Large intestine (tissue), 3 donors: ENCODE results near the gene NT5DC3. TPM values are rescaled to one million over a fixed set of nuclear protein-coding genes. Genes with fewer than 3 reads are reported as not detected.

Experiments
- DNase-seq, 2 donors: peaks; one replicate each; pipeline versions ENCODE4 v3.0.0 to v3.0.0-alpha.2; 2013
- H3K27ac ChIP-seq: one replicate; pipeline ENCODE4 v1.5.1; 2013; ENCODE audit warnings: low read length
- H3K27me3 ChIP-seq: 2 replicates; pipeline ENCODE4 v1.6.1; 2013; ENCODE audit warnings: low read length; ENCODE audit not compliant: control insufficient read depth, insufficient read depth
- H3K36me3 ChIP-seq: 2 replicates; pipeline ENCODE4 v1.6.1; 2013; ENCODE audit warnings: low read length; ENCODE audit not compliant: control insufficient read depth, insufficient read depth
- H3K4me1 ChIP-seq: one replicate; pipeline ENCODE4 v1.6.1; 2013; ENCODE audit warnings: low read length; ENCODE audit not compliant: control insufficient read depth, insufficient read depth
- H3K4me3 ChIP-seq: one replicate; pipeline ENCODE4 v1.5.1; 2013; ENCODE audit warnings: low read length
- H3K9me3 ChIP-seq: one replicate; pipeline ENCODE4 v1.6.1; 2013; ENCODE audit warnings: mild to moderate bottlenecking, low read depth, low read length, moderate library complexity; ENCODE audit not compliant: control insufficient read depth
- WGBS: methylation state at CpG from one replicate; pipeline ENCODE4 v1.1.5; 2013; ENCODE audit warnings: low lambda C conversion rate; ENCODE audit not compliant: insufficient coverage; 5-methylcytosine and 5-hydroxymethylcytosine counted together
- polyA plus RNA-seq: library from polyadenylated mRNA; unstranded; fragments of 120-200 nt; gene quantifications from one replicate; pipeline ENCODE4 v1.2.1, GENCODE V29; 2013

Gene NT5DC3
- polyA plus RNA-seq, 1 donor = 6.6 TPM

- no peak overlapping the region for H3K27ac ChIP-seq
- H3K4me1 ChIP-seq = peaks cover 6% of the 10 kb centered on the region
- no peaks in the 10 kb centered on the region for H3K27me3 ChIP-seq
- no peaks in the 10 kb centered on the region for H3K9me3 ChIP-seq
- no peak overlapping the region for H3K4me3 ChIP-seq
- no peaks in the 10 kb centered on the region for H3K36me3 ChIP-seq
- 83% methylated on average over 1 of the region's 6 CpGs for WGBS
- no peak for DNase-seq
Observed at GRCh38 chr12:103833095-103833775, 7.8 kb downstream of the NT5DC3 start.

GRCh38 chr12:103832048-103832997 is 8.7 kb downstream of the NT5DC3 start:
- Histone ChIP-seq H3K4me1 (peaks cover 6% of the 10 kb centered on the region), H3K4me3 (no peak overlapping the region), H3K36me3 (no peaks in the 10 kb centered on the region), H3K27me3 (no peaks in the 10 kb centered on the region), H3K9me3 (no peaks in the 10 kb centered on the region), H3K27ac (no peak overlapping the region)
- 43% methylated on average over 4 of the region's 11 CpGs for WGBS
- DNase-seq = no peak

GRCh38 chr12:103830730-103831320 is 10.2 kb downstream of the NT5DC3 start:
- DNase-seq = no peak
- peaks cover 6% of the 10 kb centered on the region for H3K4me1 ChIP-seq
- WGBS = no CpG with 5 or more reads among the region's 2 CpGs
- no peak overlapping the region for H3K4me3 ChIP-seq
- no peaks in the 10 kb centered on the region for H3K27me3 ChIP-seq
- H3K9me3 ChIP-seq = no peaks in the 10 kb centered on the region
- no peak overlapping the region for H3K27ac ChIP-seq
- no peaks in the 10 kb centered on the region for H3K36me3 ChIP-seq

DNA sequence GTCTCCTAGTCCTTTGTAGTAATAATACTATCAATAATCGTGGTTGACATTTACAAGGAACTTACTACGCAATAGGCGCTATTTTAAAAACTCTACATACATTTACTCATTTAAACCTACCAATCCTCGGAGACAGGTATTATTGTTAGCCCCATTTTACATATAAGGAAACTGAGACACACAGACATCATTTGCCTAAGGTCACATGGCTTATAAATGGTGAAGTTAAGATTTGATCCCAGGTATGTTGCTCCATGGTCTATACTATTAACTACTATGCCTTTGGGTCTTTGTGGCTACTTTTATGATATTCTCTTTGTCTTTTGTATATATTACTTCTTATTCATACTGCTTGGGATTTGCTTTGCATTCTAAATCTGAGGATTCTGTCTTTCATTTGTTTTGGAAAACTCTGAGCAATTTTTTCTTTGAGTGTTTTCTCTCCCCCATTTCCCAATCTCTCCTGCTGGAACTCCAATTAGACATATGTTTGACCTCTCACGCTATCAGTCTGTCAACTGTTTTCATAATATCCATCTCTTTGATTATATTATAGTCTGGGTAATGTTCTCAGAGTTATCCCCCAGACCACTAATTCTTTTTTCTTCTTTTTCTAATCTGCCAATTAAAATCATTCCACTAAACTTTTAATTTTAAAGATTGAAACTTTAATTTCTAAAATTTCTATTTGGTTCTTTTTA is 10.9 kb downstream of the NT5DC3 start:
- H3K27ac ChIP-seq = no peak overlapping the region
- DNase-seq = no peak
- H3K27me3 ChIP-seq = no peaks in the 10 kb centered on the region
- 100% methylated on average over 1 of the region's 5 CpGs for WGBS
- H3K4me3 ChIP-seq = no peak overlapping the region
- H3K36me3 ChIP-seq = no peaks in the 10 kb centered on the region
- peaks cover 6% of the 10 kb centered on the region for H3K4me1 ChIP-seq
- no peaks in the 10 kb centered on the region for H3K9me3 ChIP-seq

DNA sequence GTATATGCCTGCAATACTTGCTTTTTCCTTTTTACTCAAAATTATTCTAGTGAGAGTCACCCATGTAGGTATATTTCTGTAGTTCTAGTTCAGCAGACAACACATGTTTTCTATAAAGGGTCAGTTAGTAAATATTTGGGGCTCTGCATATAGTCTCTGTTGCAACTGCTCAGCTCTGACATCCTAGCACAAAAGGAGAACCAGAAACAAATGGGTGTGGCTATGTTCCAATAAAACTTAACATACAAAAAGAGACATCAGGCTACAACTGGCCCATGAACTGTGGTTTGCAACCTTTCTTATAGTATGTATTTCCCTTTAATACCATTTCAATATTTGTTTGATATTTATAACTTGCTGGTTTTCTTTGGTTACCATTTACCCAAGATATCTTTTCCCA is 11.9 kb downstream of the NT5DC3 start:
- no peak overlapping the region for H3K27ac ChIP-seq
- no peaks in the 10 kb centered on the region for H3K4me1 ChIP-seq
- no peak overlapping the region for H3K4me3 ChIP-seq
- no peak for DNase-seq
- no peaks in the 10 kb centered on the region for H3K9me3 ChIP-seq
- no peaks in the 10 kb centered on the region for H3K36me3 ChIP-seq
- H3K27me3 ChIP-seq = no peaks in the 10 kb centered on the region

GRCh38 chr12:103827911-103828391 is 13.1 kb downstream of the NT5DC3 start:
- DNase-seq = no peak
- Histone ChIP-seq H3K4me1 (no peaks in the 10 kb centered on the region), H3K36me3 (no peaks in the 10 kb centered on the region), H3K4me3 (no peak overlapping the region), H3K27ac (no peak overlapping the region), H3K9me3 (no peaks in the 10 kb centered on the region), H3K27me3 (no peaks in the 10 kb centered on the region)
- 80% methylated on average over 1 of the region's 2 CpGs for WGBS

DNA sequence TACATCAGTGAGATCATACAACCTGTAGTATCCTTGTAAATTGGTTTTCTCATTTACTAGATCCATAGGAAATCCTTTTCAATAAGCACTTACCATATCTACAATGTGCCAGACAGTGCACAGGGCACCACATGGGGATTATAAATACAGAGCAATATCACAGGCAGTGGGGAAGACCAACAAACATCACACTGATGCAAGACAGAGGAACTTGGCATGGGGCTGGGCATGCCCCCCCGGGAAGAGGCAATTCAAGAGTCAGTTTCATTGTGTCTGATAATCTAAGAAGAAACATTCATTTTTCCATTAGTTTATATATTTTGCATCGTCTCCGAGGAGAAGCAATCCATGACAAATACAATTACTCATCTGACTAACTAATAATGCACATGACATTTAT is 16.2 kb downstream of the NT5DC3 start:
- H3K36me3 ChIP-seq = no peaks in the 10 kb centered on the region
- no peaks in the 10 kb centered on the region for H3K9me3 ChIP-seq
- DNase-seq = no peak
- no peaks in the 10 kb centered on the region for H3K27me3 ChIP-seq
- WGBS = no CpG with 5 or more reads among the region's 3 CpGs
- H3K4me1 ChIP-seq = no peaks in the 10 kb centered on the region
- no peak overlapping the region for H3K4me3 ChIP-seq
- no peak overlapping the region for H3K27ac ChIP-seq

DNA sequence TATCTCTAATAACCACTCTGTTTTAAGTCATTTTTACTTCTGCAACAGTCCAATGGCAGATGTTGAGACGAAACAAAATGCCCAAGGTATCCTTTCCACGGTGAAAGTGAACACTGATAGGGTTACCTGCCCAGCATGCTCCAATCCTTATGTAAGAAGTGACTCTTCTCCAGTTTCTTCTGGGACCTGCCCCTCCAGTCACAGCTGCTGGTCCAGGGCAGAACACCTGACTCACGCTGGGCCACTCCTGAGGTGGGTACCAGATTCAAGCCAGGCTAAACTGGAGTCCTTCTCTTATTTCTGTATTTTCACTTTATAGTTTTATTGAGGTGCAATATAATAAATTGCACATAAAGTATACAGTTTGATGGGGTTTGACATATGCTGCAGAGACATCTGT is 16.7 kb downstream of the NT5DC3 start:
- Histone ChIP-seq H3K4me3 (no peak overlapping the region), H3K27ac (no peak overlapping the region), H3K4me1 (no peaks in the 10 kb centered on the region), H3K27me3 (no peaks in the 10 kb centered on the region), H3K9me3 (no peaks in the 10 kb centered on the region), H3K36me3 (no peaks in the 10 kb centered on the region)
- no CpG with 5 or more reads among the region's 3 CpGs for WGBS
- no peak for DNase-seq

GRCh38 chr12:103823871-103824270 is 17.2 kb downstream of the NT5DC3 start:
- Histone ChIP-seq H3K4me3 (no peak overlapping the region), H3K27ac (no peak overlapping the region), H3K36me3 (no peaks in the 10 kb centered on the region), H3K9me3 (no peaks in the 10 kb centered on the region), H3K4me1 (no peaks in the 10 kb centered on the region), H3K27me3 (no peaks in the 10 kb centered on the region)
- DNase-seq = no peak

DNA sequence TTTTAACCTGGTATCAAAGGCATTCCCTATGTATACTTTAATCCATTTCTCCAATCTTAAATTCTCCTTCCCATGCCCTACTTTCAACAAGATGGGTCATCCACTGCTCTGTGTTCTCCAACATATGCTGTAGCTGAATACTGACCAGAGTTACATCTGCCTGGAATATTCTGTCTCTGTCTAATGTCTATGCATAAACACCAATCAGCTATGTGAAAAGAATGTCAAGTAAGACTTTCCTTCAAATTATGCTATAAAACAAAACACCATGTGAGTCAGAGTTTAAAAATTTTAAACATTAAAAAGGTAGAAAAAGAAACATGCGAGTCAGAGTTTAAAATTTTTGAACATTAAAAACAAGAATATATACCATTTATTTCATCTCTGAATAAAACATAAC is 19.3 kb downstream of the NT5DC3 start:
- H3K36me3 ChIP-seq = no peaks in the 10 kb centered on the region
- no CpG with 5 or more reads among the region's 1 CpG for WGBS
- H3K27ac ChIP-seq = no peak overlapping the region
- no peak overlapping the region for H3K4me3 ChIP-seq
- no peaks in the 10 kb centered on the region for H3K9me3 ChIP-seq
- no peaks in the 10 kb centered on the region for H3K27me3 ChIP-seq
- H3K4me1 ChIP-seq = no peaks in the 10 kb centered on the region
- DNase-seq = no peak
